CD4-positive, alpha-beta T cell treated with Interleukin-4 for 1 hour (primary cell): ENCODE data around the gene HCRT.
"Not testable (repeated sequence)": the region's sequence is repeated elsewhere in the genome, so short reads cannot be mapped to it uniquely, and the experiment has no call there.

ENCODE experiments used
- DNase-seq, 2 donors: peaks; one replicate each; pipeline ENCODE4 v3.0.0-alpha.2; 2020 to 2022

The HCRT gene

DNA sequence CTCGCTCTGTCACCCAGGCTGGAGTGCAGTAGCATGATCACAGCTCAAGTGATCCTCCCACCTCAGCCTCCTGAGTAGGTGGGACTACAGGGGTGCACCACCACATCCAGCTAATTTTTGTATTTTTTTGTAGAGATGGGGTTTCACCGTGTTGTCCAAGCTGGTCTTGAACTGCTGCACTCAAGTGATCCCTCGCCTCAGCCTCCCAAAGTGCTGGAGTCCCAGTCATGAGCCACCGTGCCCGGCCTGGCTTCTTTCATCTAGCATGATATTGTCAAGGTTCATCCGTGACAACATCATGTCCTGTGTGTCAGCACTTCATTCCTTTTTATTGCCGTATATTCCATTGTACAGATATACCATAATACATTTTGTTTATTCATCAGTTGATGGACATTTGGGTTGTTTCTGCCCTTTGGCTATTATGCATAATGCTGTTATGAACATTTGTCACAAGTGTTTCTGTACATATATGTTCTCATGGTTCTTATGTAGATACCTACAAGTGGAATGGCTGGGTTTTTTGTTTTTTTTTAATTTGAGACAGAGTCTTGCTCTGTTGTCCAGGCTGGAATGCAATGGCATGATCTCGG lies 12.4 kb upstream of the HCRT start:
- no peak for DNase-seq

GRCh38 chr17:42193969-42194899 lies 9.0 kb upstream of the HCRT start, which contains the start of gene GHDC:
Gene GHDC, minus strand, starts transcription at chr17:42194494. Its CDS starts 913 bp downstream, at chr17:42193581.
- DNase-seq = peak; percentile 82

DNA sequence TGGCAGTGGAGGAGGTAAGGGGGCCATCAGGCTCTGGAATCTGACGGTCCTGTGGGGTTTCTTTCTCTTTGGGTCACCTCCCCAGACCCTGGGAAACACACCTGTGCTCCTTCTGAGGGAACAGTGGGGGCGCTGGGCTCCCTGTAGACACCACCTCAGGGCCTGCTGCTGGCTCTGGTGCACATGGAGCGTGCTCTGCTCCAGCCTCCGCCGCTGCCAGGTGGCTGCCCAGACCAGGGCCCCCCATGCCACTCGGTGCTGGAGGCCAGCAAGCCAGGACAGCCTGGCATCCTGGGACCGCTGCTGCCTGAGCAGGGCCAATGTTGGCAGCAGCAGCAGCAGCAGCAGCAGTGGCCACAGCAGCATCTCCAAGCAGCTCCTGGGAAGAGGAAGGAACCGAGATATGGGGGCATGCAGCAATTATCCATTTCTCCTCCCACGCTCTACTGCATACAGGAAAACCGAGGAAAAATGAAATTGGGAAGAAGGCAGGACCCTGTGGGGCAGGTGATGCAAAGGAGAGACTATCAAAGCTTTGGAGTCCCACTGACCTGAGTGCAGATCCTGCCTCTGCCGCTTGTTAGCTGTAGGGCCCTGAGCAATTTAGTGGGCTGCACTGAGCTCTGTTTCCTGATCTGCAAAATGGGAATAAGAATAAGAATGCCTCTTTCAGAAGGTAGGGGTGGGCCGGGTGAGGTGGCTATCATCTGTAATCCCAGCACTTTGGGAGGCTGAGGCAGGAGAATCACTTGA lies 8.1 kb upstream of the HCRT start:
- DNase-seq = no peak

DNA sequence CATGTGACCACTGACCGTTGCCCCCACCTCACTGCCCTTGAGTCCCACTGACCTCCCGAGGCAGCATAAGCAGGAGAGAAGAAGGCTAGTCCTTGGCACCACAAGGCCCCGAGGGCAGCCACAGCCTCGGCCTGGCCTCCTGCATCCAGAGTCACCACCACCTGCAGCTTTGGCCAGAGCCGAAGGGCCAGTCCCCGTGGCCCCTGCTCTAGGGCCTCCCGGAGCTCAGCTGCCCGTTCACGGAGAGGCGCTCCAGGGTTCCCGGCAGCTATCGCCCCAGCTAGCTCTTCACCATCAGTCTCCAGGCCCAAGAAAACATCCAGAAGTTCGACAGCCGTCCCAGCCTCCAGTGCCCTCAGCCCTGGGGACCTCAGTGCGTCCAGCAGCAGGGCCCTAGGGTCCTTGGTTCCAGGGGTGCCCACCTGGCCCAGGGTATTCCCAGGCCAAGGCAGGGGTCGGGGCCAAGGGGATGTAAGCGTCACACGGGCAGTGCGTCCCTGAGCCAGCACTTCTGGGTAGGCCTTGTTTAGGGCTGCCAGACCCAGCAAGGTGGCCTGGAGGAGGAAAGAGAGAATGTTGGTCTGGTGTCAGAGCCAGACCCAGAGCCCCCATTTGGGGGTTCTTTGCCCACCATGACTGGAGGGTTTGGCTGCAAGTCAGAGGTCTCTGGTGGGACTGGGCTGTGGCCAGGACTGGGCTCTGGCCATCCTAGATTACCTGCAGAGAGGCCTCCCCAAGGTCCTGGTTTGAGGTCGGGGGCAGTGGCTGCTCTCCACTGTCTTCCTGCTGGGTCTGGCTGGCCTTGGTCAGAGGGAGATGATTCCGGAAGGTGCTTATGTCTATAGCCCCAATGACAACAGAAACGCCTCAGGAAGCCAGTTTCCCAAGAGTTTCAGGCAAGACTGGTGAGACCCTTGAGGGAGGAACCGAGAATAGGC lies 7.2 kb upstream of the HCRT start:
- no peak for DNase-seq

DNA sequence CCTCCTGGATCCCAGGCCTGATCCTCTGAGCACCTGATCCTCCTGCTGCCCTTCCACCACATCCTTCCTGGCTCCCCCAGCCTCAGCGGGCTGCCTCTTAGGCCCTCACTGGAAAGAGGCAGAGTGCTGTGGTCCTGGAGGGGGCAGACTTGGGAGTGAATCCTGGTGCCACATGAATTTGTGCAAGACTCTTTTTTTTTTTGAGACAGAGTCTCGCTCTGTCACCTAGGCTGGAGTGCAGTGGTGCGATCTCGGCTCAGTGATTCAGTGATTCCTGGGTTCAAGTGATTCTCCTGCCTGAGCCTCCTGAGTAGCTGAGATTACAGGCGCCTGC lies 6.0 kb upstream of the HCRT start:
- no peak for DNase-seq

- no peak for DNase-seq
These were observed 5.4 kb upstream of the HCRT start for GRCh38 chr17:42190491-42191274.

DNA sequence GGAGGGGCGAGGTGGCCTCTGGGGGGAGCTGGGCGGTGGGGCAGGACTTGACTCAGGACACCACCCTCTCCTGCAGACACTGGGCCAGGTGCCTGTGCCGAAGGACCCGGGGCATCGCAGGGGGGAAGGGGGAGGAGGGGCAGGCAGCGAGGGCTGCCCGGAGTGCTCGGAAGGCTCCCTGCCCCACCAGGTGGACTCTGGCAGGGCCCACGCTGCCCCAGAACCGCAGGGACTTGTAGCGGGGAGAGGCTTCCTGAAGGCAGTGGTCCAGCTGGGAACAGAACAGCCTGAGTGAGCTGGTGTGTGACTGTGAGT lies 4.4 kb upstream of the HCRT start:
- DNase-seq = no peak

DNA sequence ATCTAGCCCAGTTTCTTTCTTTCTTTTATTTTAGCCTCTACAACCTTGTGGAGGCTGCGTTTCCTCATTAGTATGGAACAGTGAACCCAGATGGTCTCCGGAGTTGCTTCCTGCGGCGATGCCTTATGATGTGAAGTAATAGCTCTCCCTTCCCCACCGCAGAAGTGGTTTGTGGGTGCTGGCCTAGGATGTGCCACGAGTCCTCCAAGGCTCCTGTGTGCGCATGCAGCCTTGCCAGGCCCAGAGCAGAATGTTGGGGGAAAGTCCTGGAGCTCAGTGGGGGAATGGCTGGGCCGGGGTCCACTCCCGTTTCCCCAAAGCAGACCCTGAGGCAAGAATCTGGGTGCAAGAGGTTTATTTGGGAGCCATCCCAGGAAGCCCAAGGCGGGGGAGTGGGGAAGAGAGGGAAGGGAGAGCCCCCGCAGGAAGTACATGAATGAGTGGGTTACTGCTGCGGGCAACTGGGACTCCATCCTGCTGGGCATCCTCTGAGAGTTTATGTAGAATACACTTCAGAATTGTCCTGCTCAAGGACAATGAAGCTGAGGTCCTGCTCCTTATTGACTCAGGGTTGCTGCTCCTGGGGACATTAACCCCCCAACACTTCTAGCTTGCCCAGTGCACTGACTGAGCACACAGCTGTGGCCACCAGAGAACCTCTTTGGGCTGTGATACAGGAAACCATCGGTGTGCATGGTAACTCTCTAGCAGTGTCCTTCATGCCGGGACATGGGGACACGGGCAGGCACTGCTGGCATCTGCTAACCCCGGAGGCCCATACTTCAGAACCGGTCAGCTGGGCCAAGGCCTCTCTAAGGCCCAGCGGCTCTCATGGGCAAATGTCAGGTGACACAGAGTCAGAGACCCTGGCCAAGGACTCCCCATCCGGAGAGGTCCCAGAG lies 3.7 kb upstream of the HCRT start:
- no peak for DNase-seq

- DNase-seq = no peak
These were observed 2.6 kb upstream of the HCRT start for GRCh38 chr17:42187833-42188232.

GRCh38 chr17:42186191-42186590 lies 939 bp upstream of the HCRT start:
- DNase-seq = not testable (repeated sequence)

DNA sequence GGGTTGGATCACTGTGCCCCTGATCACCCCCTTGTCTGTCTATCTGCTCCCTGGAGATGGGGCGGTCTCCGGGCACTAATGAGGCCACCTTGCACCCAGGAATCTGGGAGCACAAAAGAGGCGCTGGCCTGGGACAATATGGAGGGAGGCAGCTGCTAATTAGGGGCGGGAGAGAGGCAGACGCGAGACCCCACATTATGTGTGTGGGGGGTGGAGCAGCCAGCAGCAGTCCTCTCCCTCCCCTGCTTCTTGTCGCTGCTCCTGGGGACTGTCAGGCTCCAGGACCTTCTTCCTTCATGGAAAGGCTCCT lies 324 bp upstream of the HCRT start:
- DNase-seq = no peak

DNA sequence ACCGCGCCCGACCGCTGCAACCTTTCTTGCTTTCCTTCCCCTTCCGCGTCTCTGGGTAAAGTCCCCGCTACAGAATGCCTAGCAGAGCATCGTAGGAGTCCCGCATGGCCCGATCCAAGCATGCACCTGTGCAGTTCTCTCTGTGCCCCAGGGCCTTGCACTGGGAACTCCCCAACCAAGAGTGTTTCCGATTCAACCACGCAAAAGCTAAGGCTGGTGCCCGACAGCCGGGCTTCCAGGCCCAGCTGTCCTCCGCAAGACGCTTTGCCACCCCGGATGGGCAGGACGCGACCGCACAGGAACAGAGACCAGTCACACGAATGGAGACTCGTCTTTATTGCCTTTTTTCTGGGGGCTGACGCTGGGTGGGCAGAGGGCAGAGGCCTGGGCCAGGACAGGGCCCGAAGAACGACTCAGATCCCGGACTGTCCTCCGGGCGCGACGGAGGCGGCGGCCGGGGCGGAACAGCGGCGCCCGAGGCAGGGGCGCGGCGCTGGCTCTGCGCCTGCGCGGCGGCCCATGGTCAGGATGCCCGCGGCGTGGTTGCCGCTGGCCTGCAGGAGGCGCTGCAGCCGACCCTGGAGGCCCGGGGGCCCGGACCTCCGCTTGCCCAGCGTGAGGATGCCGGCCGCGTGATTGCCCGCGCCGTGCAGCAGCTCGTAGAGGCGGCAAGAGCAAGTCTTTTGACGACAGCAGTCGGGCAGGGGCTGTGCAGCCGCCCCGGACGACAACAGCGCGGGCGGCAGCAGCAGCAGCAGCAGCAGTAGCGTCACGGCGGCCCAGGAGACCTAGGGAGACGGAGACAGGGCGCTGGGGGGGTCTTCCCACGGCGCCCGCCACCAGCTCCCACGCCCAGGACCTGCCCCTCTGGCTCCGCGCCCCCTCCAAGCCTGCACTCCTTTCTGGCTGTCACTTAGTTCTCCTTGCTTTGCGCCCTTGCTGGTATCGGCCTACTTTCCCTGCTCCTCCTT lies 1.2 kb downstream of the HCRT start:
- peak; percentile 76 to 81 for DNase-seq

DNA sequence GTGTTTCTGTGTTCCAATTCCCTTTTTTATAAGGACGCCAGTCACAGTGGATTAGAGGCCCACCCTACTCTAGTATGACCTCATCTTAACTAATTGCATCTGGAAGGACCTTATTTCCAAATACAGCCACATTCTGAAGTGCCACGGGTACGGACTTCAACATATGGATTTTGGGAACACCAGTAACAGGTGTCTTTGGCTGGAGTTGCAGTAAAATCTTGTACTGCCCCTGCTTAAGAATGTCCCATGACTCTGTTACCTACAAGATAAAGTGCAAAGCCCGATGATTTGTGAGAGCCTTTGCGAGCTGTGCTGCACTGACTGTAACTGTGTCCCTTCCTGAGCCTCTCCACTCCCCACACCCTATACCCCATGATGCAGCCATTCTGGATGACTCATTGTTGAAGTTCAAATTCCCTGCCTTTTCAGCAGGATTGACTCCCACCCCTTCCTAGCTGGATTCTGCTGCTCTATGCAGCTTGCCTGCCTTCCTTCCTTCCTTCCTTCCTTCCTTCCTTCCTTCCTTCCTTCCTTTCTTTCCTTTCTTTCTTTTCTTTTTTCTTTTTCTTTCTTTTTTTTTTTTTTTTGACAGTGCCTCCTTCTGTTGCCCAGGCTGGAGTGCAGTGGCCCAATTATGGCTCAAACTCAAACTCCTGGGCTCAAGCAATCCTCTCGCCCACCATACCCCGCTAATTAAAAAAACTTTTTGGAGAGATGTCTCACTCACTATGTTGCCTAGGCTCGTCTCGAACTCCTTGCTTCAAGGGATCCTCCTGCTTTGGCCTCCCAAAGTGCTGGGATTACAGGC lies 2.1 kb downstream of the HCRT start:
- DNase-seq = no peak

GRCh38 chr17:42181851-42182207 lies 3.4 kb downstream of the HCRT start:
- DNase-seq = no peak

- DNase-seq = peak; percentile 92 to 93
These were observed 4.1 kb downstream of the HCRT start, which contains the start of gene KCNH4 for GRCh38 chr17:42180922-42181850. Gene KCNH4, minus strand, starts transcription at chr17:42181142. Its CDS starts 197 bp downstream, at chr17:42180945.

DNA sequence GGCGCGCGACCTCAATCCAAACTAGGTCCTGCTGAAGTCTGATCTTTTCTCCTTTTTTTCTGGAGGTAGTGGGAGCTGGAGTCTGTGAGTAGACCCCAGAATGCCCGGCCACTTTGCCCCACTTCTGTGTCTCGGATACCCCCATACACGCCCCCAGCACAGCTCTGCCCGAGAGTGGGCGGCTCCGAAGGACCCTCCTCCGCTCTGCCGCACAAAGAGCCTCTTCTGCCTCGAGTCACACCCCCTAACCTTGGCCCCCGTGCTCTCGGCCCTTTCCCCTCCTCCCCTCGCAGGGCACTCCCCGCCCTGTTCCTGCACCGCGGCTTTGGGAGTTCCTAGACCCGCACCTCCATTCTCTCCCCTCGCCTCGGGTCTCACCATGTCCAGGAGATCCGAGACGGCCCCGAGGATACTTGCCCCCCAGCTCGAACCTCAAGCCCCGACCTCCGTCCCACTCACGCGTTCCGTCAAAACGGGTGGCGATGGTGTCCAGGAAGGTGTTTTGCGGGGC lies 4.8 kb downstream of the HCRT start:
- DNase-seq = no peak

GRCh38 chr17:42179911-42180410 lies 5.3 kb downstream of the HCRT start:
- peak in 1 of 2 donors; percentile 30 for DNase-seq
